ACHN (cell line): ENCODE measurements around the gene LDHD.
A peak's percentile ranks its signal among the peaks of the same experiment; 100 is the strongest.
"Not testable (repeated sequence)": the region's sequence is repeated elsewhere in the genome, so short reads cannot be mapped to it uniquely, and the experiment has no call there.

Experiments used
- DNase-seq: peaks from one replicate; pipeline ENCODE4 v3.0.0-alpha.2; 2015
- in situ Hi-C: cut with HindIII; loops from 2 replicates; pipeline ENCODE4 v1.10.0; 2017; ENCODE audit warnings: low sequenced_read_pairs, low pct_ligation_motif_present, low pct_unique_long_range_greater_than_20kb

Gene LDHD

DNA sequence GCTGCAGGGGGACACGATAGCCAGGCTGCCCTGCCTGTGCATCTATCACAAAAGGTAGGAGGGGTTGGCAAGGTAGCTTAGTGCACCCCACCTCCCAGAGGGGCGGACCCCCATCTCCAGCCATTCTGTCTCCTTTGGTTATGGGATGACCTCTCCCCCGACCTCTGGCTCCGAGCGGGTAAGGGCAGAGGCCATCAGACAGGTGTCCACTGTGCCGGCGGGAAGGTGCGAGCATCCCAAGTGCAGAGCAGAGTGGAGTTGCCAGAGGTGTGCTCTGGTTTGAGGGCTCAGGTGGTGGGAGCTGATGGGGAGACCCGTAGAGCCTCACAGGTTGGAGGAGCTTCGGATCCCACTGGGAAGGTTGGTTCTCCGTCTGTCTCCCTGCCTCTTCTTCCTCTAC, 11.7 kb downstream of the LDHD start:
- in situ Hi-C loops, result no loop called here
- DNase-seq, result no peak

DNA sequence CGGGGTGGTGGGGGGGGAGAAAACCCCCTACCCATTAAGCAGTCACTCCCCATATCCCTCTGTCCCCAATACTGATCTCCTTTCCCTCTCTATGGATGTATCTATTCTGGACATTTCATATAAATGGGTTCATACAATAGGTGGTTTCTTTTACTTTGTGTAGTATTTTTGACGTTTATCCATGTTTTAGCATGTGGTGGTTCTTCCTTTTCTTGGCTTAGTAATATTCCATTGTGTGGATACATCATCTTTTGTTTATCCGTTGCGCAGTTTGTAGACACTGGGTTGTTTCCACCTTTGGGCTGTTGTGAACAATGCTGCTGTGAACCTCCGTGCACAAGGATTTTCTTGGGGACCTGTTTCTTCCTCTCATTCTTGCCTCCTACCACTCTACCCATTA, 12.6 kb downstream of the LDHD start:
- in situ Hi-C loops, result no loop called here
- DNase-seq, result no peak

DNA sequence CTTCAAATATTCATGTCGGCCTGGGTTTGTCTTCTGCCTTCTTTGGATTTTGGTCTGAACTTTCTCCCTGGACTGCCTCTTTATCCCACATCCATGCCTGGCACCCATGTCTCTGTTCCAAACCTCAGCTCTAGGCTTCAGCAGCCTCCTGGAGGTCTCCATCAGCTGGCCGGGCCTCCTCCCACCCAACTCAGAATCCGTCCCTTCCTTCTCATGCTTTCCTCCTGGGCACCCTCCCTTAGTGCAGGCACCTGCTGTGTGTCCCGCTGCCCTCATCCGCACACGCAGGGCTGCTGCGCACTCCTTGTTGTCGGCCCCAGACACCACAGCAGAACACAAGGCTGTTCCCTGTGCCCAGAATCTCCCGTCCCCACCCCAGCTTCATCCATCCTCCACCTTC, 14.0 kb downstream of the LDHD start:
- in situ Hi-C loops, result no loop called here
- DNase-seq, result no peak

DNA sequence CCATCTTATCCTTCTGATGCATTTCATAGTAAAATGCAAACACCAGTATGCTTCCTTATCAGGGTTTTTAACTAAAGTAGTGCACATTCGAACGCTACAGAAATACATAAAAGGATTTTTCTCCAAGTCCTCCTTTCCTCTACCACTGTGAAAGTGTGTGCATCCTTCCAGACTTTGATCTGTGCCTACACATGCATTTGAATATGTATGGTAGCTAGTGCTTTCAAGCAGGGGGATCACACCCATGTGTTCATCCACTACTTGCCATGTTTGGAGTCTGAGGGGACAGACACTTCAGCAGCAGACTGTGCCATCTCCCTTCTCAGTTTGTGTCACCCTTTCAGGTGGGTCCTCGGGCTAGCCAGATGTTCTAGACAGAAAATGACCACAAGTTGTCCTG, 14.9 kb downstream of the LDHD start:
- in situ Hi-C loops, result no loop called here
- DNase-seq, result no peak

DNA sequence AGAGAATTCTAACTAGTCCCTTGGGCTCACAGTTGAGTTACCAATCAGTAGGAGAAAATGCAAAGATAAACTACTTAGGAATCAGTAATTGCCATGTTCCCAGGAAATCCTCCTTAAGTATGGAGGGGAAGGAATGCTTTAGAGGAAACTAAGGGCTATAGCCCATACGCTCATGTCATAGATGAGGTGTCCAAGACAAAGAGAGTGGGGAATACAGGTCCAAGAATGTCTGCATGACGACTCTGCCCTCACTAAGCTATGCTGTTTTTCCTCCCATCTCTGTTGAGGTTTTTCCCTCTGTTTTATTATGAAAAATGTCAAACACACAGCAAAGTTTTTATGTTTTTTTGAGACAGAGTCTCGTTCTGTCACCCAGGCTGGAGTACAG, 16.0 kb downstream of the LDHD start:
- in situ Hi-C loops, result no loop called here
- DNase-seq, result no peak

DNA sequence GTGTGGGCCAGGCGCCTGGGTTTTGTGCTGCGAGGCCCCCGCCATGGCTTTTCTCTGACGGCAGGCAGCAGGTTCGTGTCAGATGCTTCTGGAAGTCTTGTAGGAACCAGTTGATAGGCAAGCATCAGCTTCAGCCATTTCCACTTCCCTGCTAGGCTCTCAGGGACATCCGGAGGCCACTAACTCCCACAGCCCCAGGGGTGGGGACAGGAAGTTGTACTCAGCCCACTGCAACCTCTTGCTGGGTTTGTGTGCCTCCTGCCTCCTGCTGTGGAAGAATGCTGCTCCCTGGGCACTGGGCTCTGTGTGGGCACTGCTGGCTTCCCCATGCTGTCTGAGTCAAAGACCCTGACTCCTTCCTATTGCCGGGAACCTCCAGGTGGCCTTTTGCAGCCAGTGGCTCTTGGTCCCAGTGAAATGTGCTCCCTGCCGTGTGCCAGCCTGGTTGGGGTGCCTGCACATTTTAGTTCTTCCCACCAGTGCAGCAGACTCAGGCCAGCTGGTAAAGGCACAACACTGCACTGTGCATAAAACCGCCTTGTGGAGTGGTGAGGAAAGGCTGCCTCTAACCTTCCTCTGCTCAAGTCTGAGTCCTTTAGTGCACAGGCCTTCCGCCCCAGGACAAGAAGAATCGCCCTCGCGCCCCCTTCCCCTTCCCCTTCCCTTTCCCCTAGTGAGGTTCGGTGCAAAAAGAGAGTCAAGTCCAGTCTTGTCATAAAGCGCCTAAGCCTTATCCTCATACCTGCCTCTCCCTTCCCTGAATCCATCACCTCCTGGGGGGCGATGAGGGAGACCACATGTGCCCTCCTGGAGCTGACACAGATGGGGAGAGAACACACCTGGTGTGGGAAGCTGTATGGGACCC, 16.6 kb downstream of the LDHD start:
- DNase-seq, result no peak
- in situ Hi-C loops, result no loop called here

DNA sequence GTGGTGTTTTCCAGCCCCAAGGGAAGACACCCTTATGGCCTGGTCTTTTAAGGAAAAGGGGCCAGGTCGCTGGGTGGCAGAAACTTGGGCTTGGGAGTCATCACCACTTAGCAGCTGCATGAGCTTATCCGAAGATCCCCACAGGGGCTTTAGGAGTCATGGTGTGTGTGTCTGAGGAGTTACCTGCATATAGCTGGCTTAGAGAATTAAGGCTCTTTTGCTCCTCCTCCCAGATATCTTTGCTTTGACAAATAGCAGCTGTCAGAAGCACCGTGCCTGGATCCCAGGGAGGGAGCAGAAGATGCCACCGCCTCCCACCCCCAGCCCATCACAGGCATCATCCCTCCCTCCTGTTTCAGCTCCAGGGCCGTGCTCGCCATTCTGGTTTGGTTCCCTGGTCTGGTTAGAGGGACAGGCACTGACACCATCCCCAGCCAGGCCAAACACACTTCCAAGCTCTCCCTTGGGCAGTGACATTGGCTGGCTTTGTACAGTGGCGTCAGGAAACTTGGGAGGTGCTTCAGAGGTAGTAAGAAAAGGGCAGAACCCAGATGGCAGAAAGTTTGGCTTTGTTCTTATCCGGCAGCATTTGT, 17.4 kb downstream of the LDHD start:
- no peak for DNase-seq
- in situ Hi-C loops, result no loop called here

DNA sequence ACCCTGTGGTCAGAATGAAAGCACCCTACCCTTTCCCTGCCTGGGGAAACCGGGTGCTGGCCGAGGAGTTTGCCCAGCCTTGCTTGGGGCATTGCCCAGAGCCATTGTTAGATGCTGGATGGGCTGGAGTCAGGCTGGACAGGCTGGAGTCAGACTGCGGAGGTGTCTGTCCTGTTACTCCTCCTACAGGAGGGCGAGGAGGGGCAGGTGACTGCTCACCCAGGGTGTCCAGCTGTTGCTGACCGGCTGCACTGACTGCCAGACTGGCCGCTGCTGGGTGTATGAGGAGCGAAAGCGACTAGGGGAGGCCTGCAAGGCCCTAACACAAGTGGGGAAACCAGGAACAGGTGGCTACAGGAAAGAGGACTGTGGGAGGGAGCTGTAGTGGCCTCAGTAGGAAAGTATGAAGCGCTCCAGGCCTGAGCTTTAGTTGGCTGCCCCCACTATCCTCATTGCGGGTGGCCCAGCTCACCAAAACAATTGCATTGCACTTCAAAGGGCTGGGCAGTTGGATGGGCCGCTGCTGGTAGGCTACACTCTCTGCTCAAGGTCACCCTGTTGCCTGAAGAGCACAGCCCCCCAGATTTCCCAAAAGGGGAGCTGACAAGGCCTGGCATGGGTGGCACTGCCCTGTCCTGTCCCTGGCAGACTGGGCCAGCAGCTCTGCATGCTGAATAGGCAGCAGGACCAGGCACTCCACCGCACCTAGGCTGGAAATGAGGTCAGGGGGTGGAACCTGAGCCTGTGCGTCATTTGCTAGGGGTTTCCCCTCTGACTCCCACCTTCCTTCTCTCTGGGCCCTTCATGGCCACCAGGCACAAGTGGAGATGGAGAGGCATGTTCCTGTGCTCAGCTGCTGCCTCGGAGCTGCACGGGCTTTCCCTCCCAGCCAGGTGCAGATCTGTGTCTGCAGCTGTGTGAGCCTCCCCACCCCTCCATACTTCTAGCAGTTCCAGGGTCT, 18.4 kb downstream of the LDHD start:
- no peak for DNase-seq
- in situ Hi-C loops, result no loop called here

DNA sequence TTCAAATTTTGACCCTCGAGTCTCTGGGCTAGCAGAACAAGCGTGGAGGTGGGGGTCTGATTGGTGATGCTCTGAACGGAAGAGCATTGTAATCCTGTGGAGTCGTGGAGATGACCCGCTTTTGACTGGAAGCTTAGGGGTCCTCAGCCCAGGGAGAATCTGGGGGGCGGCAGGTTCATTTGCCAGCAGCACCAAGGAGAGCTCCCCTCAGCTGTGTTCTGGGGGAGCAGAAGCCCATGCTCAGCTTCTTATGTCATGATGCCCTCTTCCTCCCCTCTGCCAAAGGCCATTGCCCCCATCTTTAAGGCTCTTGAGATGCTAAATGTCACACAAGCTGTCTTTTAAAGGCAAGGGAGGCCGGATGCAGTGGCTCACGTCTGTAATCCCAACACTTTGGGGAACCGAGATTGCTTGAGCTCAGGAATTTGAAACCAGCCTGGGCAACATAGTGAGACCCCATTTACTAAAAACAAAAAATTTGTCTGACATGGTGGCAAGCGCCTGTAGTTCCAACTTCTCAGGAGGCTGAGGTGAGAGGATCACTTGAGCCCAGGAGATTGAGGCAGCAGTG, 19.3 kb downstream of the LDHD start:
- no peak for DNase-seq
- in situ Hi-C loops, result no loop called here

DNA sequence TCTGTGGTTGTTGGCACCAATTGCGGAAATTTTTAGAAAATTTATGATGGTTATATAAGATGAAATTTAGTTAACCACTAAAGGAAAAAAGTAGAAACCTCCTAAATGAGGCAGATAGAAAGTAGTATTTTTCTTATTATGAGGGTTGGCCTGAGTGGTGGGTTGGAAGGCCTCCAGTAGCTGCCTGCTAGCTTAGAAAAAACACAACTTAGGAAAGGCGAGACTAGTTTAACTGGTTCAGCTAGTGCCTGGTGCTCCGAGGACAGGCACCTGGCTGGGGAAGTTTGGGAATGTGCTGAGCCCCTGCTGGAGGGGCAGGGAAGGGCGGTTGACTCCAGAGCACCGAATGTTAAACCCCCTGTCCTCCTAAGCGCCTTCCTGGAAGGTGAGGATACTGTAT, 19.9 kb downstream of the LDHD start:
- DNase-seq, result peak; percentile 16
- in situ Hi-C loops, result no loop called here

DNA sequence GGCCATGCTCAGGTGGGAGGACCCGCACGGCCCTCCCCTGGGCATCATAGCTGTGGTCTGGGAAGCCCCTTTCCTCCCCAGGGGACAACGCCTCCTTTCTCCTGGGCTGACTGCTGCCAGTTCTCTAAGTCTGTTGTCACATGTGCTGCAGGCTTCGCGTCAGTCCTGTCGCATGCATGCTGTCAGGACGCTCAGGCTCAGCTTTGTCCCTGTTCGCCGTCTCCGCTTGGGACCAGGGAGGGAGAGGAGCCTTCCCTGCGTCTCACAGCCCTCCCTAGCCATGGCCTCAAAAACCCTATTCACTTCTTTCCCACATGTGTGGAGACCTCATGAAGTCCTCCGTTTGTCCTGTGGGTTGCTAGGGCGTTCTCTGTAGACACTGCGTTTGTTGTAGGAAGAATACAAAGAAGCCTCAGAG, 21.4 kb downstream of the LDHD start:
- DNase-seq, result no peak
- in situ Hi-C loops, result no loop called here

DNA sequence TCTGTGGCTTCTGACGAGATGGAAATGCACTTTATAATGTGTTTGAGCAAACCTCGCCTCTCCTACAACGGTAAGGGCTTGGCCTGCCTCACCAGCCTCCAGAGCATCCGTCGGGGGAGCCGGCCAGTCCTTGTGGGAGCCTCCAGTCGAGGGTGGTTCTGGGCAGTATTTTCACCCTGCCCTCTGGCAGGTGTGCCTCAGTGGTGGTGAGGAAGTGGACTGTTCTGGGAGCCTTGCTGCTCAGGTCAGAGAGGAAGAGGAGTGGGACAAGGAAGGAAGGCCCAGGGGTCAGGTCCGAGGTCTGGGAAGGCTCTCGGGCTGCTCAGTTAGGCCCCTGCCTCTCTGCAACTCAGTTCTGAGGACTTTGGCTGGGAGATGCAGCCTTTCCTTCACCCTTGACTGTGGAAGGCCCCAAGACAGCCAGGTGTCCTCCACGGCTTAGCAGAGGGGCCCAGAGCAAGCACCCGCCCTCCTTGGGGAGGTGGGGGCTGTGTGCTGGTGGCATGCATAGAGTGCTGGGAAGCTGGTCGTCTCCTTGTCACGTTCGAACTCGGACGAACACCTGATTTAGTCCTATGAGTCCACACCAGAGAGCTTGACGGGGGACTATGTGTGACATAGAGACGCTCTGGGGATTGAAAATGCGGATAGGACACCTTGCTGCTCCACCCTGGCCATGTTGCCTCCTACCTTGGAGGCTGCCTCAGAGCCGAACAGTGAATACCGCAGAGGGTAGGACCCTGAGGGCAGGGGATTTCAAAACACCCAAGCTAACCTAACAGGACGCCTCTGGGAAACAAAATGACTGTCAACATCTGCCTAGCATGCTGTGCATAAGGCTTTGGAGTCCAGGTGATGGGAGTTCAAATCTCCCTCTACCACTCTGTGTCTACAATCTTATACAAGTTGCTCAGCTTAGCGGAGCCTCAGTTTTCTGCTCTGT, 22.7 kb downstream of the LDHD start:
- in situ Hi-C loops, result no loop called here
- no peak for DNase-seq

DNA sequence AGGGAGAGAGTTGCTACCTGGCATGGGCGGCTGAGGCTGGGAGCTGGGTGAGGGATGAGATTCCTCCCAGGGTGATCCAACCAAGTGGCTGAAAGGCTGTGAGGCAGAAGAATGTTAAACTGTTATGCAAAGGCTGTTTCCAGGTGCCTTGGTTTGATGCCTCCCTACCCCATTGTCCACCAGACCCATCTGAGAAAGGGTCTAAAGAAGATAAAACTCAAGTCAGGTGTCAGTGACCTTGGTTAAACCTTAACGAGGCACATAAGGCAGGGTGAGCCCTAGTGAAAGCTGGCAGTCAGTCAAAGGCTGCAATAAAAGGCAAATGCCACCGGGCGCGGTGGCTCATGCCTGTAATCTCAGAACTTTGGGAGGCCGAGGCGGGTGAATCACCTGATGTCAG, 23.8 kb downstream of the LDHD start:
- in situ Hi-C loops, result no loop called here
- DNase-seq, result peak; percentile 28

DNA sequence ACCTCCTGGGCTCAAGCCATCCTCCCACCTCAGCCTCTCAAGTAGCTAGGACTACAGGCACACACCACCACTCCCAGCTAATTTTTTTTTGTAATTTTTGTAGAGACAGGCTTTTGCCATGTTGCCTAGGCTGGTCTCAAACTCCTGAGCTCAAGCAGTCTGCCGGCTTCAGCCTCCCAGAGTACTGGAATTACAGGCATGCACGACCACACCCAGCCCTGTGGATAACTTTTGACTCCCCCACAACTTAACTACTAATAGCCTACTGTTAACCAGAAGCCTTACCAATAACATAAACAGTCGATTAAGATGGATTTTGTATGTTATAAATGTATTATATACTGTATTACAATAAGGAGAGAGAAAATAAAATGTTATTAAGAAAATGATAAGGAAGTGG, 25.0 kb downstream of the LDHD start:
- DNase-seq, in situ Hi-C loops: not testable (repeated sequence)

DNA sequence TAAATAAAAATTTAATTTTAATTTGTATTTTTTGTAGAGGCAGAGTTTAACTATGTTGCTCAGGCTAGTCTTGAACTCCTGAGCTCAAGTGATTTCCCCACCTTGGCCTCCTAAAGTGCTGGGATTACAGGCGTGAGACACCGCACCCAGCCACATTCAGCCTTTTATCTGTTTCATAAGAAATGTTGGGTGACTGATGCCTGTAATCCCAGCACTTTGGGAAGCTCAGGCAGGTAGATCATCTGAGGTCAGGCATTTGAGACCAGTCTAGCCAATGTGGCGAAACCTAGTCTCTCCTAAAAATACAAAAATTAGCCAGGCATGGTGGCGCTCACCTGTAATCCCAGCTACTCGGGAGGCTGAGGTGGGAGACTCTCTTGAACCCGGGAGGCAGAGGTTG, 25.7 kb downstream of the LDHD start:
- in situ Hi-C loops, DNase-seq: not testable (repeated sequence)

DNA sequence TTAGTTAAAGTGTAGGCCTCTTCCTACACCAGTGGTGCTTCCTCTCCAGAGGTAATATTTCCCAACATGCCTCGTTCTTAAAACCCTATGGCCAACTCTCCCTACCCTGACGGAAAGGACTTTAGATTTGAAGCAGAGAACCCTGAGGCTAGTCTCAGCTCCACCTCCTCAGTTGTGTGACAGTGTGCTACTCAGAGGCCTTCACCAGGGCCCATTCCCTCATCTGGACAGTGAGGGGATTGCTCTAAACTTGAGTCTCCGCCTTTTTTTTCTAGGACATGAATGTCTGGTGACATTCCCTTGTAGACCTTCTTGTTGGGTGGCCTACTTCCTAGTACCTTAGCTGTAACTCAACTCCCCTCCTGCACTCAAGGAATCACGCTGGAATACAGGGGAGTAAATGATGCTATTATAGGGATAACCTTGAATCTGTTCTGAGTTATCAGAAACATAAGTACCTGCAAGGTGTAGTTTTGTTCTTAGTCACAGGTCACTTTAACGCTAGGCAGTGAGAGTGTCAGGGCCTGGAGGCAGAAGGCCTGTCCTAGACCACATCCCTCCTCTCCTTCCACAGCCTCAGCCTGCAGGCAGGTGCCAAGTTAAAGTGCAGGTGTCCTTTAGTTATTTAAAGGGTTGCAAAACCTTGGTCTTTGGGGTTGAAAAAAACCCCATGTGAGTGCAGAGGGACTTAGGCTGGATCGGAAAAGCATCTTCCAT, 26.9 kb downstream of the LDHD start:
- DNase-seq, result no peak
- in situ Hi-C loops, result no loop called here

DNA sequence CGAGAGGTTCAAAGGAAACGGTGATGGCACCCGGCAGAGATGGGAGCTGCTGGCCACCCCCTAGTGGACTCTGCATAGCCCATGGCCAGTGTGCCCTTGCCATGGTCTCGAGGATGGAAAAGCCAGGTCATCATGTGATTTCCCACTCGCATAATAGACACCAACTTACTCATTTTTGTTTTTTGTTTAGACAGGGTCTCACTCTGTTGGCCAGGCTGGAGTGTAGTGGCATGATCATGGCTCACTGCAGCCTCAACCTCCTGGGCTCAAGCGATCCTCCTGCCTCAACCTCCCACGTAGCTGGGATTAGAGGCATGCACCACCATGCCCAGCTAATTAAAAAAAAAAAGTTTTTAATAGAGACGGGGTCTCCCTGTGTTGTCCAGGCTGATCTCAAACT, 27.6 kb downstream of the LDHD start:
- no peak for DNase-seq
- in situ Hi-C loops, result no loop called here
